ENCODE data around the gene HPD.

HPD gene

GRCh38 chr12:121810234-121810817 is 48.3 kb downstream of the HPD start:
- no peak for DNase-seq

GRCh38 chr12:121809712-121810116 is 48.9 kb downstream of the HPD start:
- DNase-seq, result no peak

DNA sequence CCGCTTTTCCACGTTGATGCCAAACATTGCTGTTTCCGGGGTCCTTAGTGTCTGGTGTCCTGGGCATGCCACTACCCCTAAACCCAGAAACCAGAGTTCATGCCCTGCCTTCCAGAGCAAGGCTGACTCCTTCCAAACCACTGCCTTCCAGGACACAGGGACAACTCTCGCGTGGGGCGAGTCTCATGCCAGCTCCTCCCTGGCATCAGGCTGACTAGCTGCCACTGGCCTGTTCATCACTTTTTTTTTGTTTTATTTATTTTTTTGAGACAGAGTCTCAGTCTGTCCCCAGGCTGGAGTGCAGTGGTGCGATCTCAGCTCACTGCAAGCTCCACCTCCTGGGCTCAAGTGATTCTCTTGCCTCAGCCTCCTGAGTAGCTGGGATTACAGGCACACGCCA is 50.0 kb downstream of the HPD start:
- DNase-seq, result no peak

GRCh38 chr12:121807642-121808347 is 50.9 kb downstream of the HPD start:
- no peak for DNase-seq

GRCh38 chr12:121806546-121807423 is 51.9 kb downstream of the HPD start:
- DNase-seq, result peak; percentile 44 to 68 (median 48)

GRCh38 chr12:121806009-121806545 is 52.6 kb downstream of the HPD start:
- DNase-seq, result peak in 1 of 3 experiments; percentile 68

DNA sequence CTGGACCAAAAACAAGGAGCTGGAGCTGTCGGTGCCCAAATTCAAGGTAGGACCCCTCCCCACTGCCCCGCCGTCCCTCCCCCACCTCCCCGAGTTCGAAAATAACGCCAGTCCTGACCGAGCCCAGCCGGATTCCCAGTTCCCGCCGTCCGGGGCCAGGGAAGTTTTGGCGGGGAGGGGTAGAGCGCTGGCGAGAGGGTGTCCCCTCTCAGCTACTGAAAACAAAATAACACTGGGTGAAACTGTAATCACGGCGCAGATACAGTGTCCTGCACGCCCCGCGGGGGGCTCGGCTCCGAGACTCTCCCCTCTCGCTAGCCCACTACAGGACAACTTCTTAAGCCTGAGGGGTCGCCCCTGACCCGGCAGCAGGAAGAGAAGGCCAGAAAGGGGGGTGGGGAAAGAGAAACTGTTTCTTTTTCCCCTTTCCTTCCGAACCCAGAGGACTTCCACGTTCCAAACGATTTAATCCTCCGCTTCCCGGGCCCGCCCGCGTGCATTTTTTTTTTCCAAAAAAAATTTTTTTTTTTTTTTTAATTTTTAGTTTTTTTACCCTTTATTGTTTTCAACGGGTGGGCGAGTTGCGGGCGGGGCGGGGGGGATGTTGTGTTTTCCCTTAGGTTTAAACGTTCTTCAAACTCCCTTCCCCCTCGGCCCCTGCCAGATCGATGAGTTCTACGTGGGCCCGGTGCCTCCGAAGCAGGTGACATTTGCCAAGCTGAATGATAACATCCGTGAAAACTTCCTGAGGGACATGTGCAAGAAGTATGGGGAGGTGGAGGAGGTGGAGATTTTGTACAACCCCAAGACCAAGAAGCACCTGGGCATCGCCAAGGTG is 53.3 kb downstream of the HPD start:
- DNase-seq, result peak; percentile 39 to 70 (median 59)

DNA sequence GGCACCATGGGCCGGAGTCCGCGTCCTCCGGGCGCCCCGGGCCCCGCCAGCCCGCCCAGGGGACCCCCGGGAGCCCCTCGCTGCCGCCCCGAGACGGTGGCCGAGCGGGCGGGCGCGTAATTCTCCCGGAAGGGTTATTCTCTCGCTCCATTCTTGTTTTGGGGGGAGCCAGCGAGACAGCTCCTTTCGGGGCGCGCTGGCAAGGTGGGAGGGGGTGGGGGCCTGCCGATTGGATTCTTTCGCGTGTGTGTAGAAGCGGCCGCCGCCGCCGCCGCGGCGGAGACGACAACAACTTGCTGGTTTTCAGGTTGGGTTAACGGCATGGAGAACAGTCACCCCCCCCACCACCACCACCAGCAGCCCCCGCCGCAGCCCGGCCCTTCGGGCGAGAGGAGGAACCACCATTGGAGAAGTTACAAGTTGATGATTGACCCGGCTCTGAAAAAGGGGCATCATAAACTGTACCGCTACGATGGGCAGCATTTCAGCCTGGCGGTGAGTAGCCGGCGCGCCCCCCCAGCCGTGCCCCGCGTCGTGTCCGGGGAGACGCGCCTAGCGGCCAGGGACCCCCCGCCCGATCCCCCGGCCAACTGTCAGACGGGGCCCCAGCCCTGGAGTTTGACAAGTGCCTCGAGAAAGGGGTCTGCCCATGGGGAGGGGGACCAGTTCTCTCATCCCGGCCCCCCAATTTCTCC is 54.1 kb downstream of the HPD start:
- peak; percentile 30 to 73 (median 62) for DNase-seq

DNA sequence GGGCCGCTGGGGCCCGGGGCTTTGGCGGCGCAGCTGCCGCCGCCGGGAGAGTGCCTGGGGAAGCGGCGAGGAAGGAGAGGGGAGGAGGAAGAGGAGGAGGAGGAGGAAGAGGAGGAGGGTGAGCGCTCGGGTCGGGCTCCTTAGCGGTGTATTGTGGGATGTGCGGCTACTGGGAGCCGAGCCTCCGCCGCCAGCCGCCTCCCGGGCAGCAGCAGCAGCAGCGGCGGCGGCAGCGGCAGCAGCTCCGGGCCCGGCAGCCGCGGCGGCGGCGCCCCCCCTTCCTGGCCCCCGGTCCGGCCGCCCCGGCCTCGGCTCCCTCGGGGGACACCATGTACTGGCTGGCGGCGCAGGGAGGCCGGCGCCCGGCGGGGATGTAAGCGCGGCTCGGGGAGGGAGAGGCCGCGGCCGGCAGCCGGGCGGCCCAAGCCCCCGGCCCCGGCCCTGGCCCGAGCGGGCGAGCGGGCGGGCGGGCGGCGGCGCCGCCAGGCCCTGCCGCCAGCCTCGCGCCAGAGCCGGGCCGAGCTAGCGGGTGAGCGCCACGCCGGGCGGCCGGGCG is 54.7 kb downstream of the HPD start, which contains the start of gene SETD1B:
TSS of gene SETD1B (plus strand) at position 149 of the 556 bp plus-strand sequence. CDS start 729 bp downstream, outside the sequence.
- DNase-seq, result peak; percentile 35 to 80 (median 74)

GRCh38 chr12:121802843-121803698 is 55.6 kb downstream of the HPD start:
- peak; percentile 97 to 99 (median 98) for DNase-seq

DNA sequence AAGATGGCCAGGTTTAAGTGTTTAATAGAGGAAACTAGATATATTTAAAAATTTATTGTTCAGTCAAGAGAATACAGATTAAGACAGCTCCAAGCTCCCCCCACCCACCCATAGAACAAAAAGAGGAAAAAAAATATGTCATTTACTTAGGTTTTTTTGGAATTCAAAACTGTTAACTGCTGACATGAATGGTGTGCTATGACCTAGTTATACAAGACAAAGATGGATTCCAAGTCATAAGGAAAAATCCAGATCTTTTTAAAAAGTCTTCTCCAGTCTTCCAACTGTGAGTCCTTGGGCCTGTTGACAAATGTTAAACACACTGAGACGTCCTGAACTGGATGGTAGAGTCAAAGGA is 56.2 kb downstream of the HPD start:
- DNase-seq, result no peak

- peak; percentile 61 to 92 (median 72) for DNase-seq
These were observed 56.8 kb downstream of the HPD start for GRCh38 chr12:121801595-121802484.

GRCh38 chr12:121800694-121801594 is 57.7 kb downstream of the HPD start:
- DNase-seq, result peak; percentile 57 to 75 (median 70)

- DNase-seq, result peak; percentile 90 to 91 (median 90)
These were observed 58.6 kb downstream of the HPD start for GRCh38 chr12:121799842-121800693.

DNA sequence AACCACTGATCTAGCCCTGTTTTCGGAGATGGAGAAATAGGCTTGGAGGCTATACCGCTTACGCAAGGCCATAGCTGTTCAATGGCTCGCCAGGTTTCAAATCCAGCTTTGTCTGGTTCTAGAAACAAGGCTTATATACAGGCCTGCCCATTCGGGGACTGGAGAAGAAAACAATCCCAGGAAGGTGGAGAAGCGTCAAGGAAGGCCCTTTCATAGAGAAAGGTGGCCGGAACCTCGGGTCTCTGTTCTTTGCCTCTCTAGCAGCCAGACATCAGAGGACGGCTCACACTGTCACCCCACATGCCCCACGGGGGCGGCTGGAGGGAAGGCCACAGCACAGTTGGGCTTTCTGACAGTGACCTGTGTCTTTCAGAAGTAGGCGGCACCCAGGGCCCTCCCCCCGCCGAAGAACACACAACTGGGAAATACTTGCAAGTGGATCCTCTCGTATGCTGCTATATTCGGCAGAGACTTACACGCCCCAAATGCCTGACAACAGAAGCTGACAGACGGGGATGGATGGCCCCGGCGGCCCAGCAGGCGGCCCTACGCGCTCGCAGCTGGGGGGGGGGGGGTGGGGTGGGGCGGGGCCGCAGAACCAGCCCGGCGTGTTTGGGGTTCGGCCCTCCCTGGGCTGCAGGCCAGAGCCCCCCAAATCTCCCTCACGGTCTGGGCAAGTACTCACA is 59.4 kb downstream of the HPD start:
- peak; percentile 88 to 93 (median 93) for DNase-seq

DNA sequence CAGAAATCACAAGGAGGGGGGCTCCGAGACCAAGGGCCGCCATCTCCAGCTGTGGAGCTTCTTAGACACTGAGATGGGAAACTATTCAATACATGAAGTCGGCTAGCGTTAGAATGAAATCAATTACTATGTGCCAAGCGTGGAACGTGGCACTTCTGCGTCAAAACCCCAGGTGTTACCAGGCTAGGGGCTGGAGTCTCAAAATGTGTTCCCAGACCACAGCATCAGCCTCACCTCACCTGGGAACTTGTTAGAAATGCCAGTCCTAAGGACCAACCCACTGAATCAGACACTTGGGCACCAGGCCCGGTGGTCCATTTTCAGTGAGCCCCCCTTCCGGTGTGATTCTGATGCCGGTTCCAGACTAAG is 59.9 kb downstream of the HPD start:
- DNase-seq, result no peak
